Amygdala (tissue), 56 donors: ENCODE measurements around the gene UTRN.

Experiments
- DNase-seq, 56 donors: peaks; one replicate each; lab custom pipeline; 2025; lab: John Stamatoyannopoulos, UW

UTRN gene

DNA sequence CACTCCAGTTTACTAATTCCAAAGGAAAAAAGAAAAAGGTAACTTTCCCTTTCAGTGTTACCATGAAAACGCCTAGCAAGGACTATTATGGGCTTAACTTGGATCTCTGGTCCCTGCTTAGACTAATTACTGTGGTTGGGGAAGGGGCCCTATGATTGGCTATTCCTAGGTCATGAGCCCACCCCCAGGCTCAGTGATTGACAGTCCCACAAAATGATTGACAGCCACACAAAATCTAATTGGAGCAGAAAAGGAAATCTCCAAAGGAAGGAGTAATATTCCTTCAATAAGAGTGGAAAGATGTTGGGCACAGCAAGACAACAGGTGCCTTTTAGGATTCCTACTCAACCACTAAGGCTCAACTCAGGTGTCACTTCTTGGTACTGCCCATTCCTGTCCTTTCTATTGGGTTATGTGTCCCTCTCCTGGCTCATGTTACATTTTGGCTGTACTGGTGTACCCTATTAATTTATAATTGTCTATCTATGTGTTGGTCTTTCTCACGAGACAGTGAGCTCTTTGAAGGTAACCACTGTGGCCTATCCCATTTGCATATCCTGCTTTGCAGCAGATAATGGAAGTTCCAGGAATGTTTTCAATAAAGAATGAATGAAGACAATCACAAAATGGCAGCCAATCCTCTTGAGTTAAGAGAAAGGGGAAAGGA is 5.5 kb upstream of the UTRN start:
- no peak for DNase-seq

DNA sequence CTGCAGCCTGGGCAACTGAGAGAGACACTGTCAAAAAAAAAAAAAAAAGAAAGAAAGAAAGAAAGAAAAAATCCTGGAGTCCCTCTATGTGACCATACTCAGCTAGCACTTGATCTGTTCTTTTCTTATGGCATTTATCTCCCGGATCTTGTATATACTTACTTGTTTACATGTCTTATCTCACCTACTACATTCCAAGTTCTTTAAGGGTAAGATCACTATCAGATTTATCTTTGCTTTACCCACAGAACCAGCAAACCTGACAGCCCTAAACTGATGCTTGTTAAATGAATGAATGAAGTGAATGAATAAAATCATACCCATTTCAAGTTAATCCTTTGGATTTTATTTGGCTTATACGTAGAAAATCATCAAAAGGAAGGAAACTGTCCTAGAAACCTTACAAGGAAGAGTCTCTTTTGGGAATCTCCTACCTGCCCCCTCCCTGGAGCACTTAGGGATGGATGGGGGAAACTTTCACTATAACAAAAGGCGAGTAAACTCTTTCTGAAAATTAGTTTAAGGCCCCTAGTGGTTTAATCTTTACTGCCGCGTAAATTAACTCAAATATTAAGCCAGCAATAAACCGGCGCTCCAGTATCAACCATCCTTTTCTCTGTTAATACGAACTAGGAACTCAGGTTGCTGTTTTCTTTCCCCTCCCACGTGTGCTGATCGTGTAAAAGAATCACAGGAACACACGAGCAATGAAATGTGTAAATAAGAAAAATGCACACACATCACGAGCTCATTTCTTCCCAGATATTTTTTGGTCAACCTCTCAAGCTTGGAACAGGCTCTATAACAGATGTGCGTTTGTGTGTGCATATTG is 1.3 kb upstream of the UTRN start:
- DNase-seq = no peak

DNA sequence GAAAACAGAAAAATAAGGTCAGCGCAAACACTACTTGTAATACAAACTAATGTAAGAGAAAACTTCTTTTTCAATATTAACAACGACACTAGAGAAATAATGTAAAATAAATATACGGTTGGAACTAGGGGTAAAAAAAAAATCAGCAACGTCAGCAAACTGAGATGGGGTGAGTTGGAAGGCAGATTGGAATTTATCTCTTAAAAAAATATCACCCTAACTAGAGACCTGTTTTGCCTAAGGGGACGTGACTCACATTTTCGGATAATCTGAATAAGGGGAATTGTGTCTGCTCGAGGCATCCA is 705 bp upstream of the UTRN start:
- no peak for DNase-seq

DNA sequence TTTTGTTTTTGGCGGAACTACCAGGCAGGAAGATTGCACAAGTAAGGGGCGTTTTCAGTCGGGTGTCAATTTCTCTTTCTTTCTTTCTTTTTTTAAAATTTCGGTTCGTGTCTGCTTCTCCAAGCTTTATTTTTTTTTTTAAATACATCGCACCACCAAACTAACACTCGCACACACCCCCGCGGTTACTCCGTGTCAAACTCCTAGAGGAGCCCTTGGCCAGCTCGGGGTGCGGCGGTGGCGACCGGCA is 338 bp downstream of the UTRN start:
- DNase-seq = peak in 1 of 56 donors; percentile 10

DNA sequence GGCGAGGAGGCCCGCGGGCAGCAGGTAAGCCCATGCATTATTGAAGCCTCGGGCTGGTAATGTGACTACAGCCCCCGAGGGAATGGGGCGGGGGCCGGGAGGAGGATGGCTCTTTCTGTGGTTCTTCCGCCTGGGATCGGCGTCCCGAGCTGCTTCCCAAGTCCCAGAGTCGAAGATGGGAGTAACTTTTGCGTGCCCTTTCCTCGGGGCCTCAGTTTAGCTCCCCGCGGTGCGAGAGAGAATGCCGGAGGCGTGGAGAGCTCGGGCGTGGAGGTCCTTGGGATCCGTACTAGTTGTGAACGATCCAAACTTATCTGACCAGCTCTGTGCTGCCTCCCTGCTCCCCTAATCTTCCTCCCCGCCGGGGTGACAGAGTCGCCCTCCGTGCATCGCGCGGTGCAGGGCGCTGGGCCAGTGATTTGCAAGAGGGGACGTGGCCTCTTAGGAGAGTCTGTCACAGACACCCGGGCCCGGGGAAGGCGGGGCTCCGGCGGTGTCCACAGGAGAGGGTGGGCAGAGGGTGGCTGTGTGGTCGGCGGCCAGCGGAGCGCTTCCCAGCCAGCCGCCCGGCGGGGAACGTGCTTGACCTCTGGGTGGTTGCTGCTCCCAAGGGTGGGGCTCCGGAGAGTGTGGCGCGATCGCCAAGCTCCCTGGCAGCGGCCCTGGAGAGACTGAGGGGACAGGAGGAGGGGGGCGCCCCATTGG is 815 bp downstream of the UTRN start:
- peak in 38 of 56 donors; percentile 4 to 73 (median 28) for DNase-seq

DNA sequence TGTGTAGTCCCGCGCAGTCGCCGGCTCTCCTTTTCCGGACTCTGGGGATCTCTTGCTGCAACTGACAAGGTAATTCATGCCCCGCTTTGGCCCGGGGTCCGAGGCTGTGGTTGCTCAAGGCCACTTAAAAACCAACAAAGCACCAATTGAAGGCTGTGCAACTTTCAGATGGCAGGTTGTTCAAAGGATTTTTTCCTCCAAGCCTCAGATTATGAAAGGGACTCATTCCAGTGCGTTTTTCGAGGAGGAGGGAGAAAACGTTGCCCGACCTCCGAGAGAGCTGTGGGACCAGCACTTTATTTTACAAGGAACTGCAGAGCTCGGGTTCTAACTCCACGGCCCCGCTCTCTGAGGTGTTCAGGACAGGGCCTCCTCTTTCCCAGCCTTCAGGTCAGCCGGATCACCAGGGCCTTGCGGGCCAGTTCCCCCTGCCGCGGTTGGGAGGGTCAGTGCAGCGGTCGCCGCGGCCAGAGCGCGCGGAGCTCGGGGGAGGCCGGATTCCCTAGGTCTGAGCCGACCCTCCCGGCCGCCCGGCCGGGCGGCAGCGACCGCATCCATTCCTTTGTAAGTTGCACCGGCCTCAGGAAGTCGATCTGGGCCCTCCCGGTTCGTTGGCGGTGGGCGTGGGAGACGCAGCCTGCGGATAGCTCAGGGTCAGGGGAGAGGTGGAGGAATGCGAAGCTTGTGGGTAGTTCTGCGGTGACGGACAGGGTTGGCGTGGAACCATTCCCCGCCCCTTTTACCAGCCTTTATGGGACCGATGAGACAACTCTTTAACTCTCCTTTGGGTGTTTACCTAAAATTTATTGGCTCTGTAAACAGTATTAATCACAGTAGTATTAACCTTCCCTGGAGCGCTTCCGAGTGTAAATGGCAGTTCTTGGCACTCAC is 1.6 kb downstream of the UTRN start:
- DNase-seq = peak in 11 of 56 donors; percentile 1 to 31 (median 8)

DNA sequence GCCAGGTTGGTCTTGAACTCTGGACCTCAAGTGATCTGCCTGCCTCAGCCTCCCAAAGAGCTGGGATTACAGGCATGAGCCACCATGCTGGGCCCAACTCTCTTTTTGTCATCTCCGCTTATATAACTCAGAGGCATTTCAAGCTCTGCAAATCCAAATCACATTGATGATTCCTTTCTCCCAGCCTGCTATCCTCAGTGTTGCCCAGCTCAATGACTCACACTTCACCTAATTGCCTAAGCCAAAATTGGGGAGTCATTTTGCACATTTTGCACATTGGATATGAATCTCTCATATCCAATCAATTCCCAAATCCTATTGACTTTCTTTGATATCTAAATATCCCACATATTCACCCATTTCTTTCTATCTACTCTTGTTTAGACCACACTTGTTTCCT is 3.9 kb downstream of the UTRN start:
- no peak for DNase-seq

DNA sequence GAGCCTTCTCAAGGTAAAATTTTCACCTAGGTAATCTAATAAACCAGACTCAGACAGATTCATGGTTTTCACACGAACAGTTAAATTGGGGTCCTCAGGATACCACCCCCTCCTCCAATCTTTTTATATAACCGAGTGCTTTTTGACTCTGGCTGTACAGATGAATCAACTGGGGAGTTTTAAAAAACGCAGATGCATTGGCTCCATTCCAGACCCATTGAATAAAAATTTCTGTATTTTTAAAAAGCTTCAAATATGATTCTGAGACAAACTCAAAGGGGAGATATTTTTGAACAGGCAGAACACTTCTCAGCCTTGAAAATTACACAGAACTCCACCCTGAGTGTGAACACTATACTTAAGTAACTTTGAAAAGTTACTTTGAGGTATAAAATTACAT is 7.2 kb downstream of the UTRN start:
- DNase-seq = no peak

DNA sequence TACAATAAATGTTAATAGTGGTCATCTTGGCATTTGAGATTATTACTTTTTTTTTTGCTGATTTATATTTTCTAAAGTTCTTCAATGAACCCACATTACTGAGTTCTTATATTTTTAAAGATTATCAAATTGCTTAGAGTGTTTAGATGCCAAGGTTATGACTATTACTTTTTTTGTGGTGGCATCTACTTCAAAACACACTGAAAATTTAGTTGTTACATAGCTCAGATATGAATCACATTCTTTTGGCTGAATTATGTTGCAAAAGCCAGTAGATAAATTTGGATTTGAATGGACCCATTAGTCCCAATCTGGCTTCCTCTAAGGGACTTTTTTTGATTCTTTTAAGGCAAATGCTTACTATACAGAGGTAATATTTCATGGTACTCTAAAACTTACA is 8.9 kb downstream of the UTRN start:
- DNase-seq = no peak

DNA sequence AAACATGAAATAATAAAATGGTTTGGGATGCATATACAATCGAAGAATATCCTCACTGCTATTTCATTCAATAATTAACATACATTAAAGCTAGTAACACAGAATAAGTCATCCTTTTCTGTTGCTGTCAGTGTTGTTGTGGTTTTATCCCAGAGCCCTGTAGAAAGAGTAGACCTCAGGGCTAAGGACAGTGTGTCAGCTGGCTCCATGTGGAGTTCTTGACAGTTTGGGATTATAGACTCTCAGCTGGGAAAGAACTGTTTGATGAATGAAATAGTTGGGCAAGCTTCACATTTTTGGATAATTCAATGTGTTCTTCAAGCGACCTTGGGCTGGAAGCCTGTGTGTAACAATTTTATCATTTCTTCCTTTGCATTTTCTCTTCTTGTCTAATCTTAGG is 10.1 kb downstream of the UTRN start:
- DNase-seq = no peak

DNA sequence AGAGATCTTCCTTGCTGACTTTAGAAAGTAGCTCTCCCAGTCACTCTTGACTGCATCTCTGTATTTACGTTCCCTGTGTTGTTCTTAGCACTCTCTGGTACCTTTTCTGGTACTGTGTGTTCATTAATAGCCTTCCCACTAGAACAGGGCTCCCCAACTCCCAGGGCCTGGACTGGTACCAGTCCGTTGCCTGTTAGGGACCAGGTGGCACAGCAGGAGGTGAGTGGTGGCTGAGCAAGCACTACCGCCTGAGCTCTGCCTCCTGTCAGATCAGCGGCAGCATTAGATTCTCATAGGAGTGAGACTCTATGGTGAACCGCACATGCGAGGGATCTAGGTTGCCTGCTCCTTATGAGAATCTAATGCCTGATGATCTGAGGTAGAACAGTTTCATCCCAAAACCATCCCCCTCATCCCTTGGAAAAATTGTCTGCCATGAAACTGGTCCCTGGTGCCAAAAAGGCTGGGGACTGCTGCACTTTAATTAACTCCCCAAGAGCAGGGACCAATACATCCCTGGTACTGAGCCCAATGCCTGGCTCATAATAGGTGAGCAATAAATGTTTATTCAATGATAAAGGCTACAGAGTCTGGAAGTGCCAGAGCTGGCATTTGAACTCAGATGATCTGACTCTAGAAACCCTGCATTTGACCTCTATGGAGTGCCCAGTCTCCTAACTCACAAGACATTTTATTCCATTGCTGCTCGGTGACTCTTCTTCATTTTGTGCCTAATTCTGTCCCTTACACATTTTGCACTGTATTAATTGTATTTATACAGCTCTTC is 11.0 kb downstream of the UTRN start:
- no peak for DNase-seq

DNA sequence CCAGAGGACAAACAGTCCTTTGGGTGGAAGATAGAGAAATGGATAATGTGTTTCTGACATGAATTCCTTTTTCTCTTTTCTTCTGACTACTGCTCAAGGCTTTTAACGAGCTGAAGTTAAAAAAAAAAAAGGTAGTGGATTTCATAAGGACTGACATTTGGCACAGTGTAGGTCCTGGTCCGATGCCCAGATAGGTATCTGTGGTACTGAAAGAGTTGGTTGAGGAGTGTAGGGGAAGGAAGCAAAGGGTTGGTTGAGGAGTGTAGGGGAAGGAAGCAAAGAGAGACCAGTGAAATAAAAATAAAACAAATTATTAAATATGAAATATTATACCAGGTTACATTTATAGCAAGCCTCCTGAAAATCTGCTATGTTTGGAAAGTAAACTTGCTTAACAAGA is 11.8 kb downstream of the UTRN start:
- DNase-seq = no peak

DNA sequence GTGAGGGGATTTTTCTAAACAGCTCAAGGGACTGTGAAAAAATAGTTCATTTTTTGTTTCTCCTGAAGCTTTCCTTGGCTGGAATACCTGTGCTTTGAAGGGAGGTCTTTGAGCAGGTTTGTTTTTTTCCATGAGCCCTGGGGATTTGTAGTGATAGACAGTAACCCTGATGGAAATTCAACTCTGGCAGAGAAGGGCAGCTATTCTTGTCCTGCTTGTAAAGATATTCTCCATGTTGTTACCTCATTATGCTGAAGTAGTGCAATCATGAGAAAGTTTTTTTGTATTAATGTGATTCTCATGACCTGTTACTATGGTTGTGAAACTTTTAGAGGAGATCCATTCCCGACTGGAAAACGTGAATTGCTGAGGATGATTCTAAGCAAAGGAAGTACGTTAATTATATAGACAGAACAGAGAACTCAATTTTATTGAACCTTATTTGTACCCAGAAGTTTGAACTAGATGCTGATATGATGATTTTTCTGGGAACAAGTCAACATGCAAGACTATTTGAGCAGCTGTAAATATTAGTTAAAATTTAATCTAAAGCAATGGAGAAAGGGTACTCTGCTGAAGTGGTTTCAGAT is 12.5 kb downstream of the UTRN start:
- DNase-seq = no peak

DNA sequence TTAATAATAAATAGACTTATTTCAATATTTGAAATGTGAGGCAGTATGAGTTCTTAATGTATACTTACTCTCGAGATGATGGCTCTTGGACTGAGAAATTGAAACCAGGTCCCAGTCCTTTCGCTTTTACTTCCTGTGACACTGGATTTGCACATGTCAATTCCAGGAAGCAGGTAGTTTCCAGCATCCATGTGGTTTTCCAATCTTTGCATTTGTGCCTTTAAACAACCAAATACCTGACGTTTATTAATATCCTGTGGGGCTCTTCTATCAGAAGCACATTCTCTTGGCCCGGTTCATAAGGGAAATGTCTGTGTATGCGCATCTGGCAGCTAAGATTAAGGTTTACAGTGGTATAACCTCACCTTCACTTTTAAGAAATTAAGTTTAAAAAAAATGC is 13.1 kb downstream of the UTRN start:
- DNase-seq = no peak

DNA sequence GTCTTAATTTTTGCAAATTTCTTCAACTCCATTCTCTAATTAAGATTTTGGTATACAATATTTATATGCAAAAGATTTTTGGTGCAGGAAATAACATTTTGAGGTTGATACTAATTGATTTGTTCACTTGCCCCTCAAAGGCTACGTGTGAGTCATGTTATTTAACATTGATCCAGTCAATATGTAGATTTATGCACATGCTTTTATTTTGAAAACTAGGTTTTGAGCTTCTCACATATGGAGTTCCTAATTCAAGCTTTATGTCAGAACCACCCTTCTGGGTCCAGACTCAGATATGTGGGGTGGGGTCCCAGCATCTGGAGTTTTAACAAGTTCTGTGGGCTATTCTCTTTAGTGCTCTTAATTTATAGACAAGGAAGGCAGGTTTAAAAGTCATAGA is 13.8 kb downstream of the UTRN start:
- DNase-seq = no peak

DNA sequence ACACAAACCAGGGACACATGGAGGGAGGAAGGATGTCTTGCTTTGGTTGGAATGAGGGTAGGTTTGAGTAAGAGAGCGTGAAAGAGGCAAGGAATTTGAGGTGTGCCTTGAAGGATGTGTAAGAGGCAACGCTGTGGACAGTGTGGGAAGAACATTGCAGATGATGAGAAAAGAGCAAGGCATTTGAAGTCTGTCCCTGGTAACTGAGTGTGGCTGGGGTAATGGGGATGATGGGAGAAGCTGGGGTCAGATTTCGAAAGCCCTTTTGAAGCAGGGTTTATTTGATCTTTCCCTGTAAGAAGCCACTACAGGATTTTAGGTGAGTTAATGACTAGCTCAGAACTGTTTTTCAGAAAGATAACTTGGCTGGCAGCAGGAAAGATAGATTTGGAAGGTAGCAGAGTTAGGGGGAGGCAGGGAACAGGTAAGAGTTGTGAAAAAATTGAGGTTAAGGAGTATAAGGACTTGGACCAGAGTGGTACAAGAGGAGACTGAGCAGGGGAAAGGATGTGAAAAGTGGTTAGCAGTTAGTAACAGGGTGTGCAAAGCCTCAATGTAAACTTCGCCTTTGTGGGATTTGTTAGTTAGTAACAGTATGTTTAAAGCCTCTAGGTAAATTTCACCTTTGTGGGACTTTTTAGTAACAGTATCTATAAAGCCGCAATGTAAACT is 17.7 kb downstream of the UTRN start:
- DNase-seq = no peak

DNA sequence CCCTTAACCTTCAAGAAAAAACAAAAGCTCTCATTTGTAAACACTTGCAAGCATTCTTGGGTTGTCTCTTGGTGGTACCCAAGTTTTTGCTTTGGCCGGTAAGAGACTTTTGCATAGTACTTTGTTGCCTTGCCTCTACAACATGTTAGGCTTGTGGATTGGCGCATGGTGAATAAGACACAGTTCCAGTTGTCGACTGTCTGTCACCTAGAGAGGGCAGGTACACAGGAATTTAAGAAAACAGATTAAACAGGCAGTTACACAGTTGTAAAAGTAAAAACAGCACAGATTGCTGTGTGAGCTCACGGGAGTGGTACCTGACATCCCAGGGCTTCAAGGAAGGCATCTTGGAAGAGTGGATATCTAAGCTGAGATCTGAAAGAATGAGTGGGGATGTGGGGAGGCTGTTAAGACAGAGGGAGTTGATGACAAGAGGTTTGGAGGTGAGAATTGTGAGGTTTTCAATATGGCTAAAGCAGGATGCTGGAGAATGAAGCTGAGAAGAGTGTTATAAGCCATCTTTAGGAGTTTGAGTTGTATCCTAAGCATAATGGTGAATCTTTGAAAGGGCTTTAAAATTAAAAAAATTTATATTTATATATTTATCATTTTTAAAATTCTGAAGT is 19.2 kb downstream of the UTRN start:
- no peak for DNase-seq

DNA sequence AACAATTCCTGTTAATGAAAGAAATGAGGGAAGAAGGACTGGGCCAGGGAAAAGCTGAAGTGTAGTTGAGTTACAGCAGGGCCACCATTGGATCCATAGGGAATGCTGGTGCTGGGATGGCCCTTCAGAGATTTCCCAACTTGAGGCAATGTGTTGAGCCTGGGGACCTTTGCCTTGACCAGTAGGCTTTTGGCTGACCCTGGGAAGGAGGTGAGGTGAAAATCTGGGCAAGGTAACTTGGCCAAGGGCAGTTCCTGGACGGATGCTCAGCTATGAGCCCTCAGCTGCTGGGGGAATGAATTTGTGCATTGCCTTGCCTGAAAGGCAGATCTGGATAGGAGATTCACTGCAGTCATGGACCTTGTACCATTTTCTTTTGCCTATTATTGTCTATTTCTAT is 20.4 kb downstream of the UTRN start:
- no peak for DNase-seq

DNA sequence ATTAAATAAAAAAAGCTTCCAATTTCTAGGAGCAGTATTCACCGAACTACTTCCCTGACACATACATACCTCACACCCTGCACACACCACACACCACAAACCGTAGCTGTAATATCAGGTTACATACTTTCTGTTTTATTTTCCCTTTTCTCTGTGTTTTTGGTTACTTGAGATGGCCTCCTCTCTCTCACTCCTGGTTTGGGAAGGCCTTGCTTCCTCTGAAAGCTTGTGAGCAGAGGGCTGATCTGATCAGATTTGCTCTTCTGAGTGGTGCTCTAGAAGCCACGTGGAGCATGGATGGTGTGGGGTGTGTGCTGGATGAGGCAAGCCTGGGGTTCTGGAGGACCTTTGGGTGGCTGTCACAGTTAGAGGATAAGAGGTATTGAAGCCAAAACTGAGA is 20.9 kb downstream of the UTRN start:
- no peak for DNase-seq
